Activated CD4-positive, alpha-beta T cell treated with anti-CD3 and anti-CD28 coated beads for 36 hours (primary cell): Measurements from ENCODE around the gene KAZN. TPM values are rescaled to one million over a fixed set of nuclear protein-coding genes. Genes with fewer than 3 reads are reported as not detected.

Experiments used
- ATAC-seq: fragments of 200-7000 bp; cut with Tn5 transposase; one replicate; pipeline ENCODE4 v1.10.0; 2021; ENCODE audit warnings: mild to moderate bottlenecking, moderate library complexity
- CTCF ChIA-PET: fragments of 350-600 bp; sonication (Branson Sonifier 250); formaldehyde crosslinking; loops from one replicate; lab custom pipeline; 2021; ENCODE audit warnings: antibody characterized with exemption; lab: Charles Lee
- POLR2A ChIA-PET: fragments of 350-600 bp; sonication (Branson Sonifier 250); formaldehyde crosslinking; loops from one replicate; lab custom pipeline; 2021; ENCODE audit warnings: antibody characterized with exemption, inconsistent platforms; lab: Charles Lee
- DNase-seq: peaks from one replicate; pipeline ENCODE4 v3.0.0-alpha.2; 2020
- H3K27ac Mint-ChIP-seq: one replicate; pipeline ENCODE4 v1.8.0; 2021; ENCODE audit warnings: mixed read lengths
- H3K27me3 Mint-ChIP-seq: one replicate; pipeline ENCODE4 v1.8.0; 2021; ENCODE audit warnings: mixed read lengths
- H3K36me3 Mint-ChIP-seq: one replicate; pipeline ENCODE4 v1.8.0; 2021; ENCODE audit warnings: low read depth, mixed read lengths
- H3K4me1 Mint-ChIP-seq: one replicate; pipeline ENCODE4 v1.8.0; 2021; ENCODE audit warnings: mixed read lengths
- H3K4me3 Mint-ChIP-seq: one replicate; pipeline ENCODE4 v1.8.0; 2021; ENCODE audit warnings: mild to moderate bottlenecking, moderate library complexity, mixed read lengths
- H3K9me3 Mint-ChIP-seq: one replicate; pipeline ENCODE4 v1.8.0; 2021; ENCODE audit warnings: low read depth, mixed read lengths
- intact Hi-C, 2 experiments: fragments of 100-400 bp; cut with DNase I in 1 of 2; cut with micrococcal nuclease in 1 of 2; formaldehyde crosslinking; loops; one replicate each; pipeline versions ENCODE4 v1.14.2 to v1.15.1; 2022 to 2024; cut with DNase I, micrococcal nuclease
- total RNA-seq, 2 experiments: library from RNA; stranded (reverse); gene quantifications; one replicate each; pipeline ENCODE4 v1.2.3, GENCODE V29; 2021

Gene KAZN
- total RNA-seq, 2 experiments from 2014 or later, result 0.89 to 0.90 TPM

GRCh38 chr1:15103211-15103610 is 504.7 kb downstream of the KAZN start:
- no peak for ATAC-seq
- intact Hi-C loops, result loop anchor here in 1 of 2 experiments (5.0 kb wide), 1 partner anchor 181 kb away; no protein-coding TSS in a partner anchor

GRCh38 chr1:15103906-15104305 is 505.4 kb downstream of the KAZN start:
- intact Hi-C loops, result loop anchor here in 1 of 2 experiments (5.0 kb wide), 1 partner anchor 182 kb away; no protein-coding TSS in a partner anchor
- POLR2A ChIA-PET, result no interaction called here
- H3K27me3 Mint-ChIP-seq, result peaks cover 25% of the 10 kb centered on the region
- H3K27ac Mint-ChIP-seq, result no peak overlapping the region
- CTCF ChIA-PET, result no interaction called here
- ATAC-seq (no peak), DNase-seq (no peak)
- peaks cover 9% of the 10 kb centered on the region for H3K4me1 Mint-ChIP-seq
- no peaks in the 10 kb centered on the region for H3K36me3 Mint-ChIP-seq
- H3K4me3 Mint-ChIP-seq, result no peak overlapping the region
- H3K9me3 Mint-ChIP-seq, result peaks cover 2% of the 10 kb centered on the region

More at GRCh38 chr1:15103211-15103610, 504.7 kb downstream of the KAZN start:
- Mint-ChIP-seq H3K4me3 (no peak overlapping the region), H3K4me1 (peaks cover 9% of the 10 kb centered on the region), H3K27me3 (peaks cover 25% of the 10 kb centered on the region), H3K27ac (no peak overlapping the region), H3K9me3 (peaks cover 2% of the 10 kb centered on the region), H3K36me3 (no peaks in the 10 kb centered on the region)
- no peak for DNase-seq
- ChIA-PET CTCF (interaction anchor here (0.6 kb wide), 1 partner anchor 144 kb away, joined by 3 read pairs; no protein-coding TSS in a partner anchor), POLR2A (no interaction called here)

- peaks cover 9% of the 10 kb centered on the region for H3K4me1 Mint-ChIP-seq
- no peak overlapping the region for H3K4me3 Mint-ChIP-seq
- ATAC-seq (no peak), DNase-seq (no peak)
- H3K36me3 Mint-ChIP-seq, result no peaks in the 10 kb centered on the region
- CTCF ChIA-PET, result interaction anchor here (0.6 to 0.8 kb wide), 2 partner anchors 11 to 74 kb away, joined by 3 to 4 read pairs; no protein-coding TSS in a partner anchor
- no peak overlapping the region for H3K27ac Mint-ChIP-seq
- H3K27me3 Mint-ChIP-seq, result peaks cover 20% of the 10 kb centered on the region
- peaks cover 2% of the 10 kb centered on the region for H3K9me3 Mint-ChIP-seq
- intact Hi-C loops, result loop anchor here in 1 of 2 experiments (5.0 kb wide), 1 partner anchor 182 kb away; no protein-coding TSS in a partner anchor
- POLR2A ChIA-PET, result no interaction called here
Observed at GRCh38 chr1:15104768-15105167, 506.3 kb downstream of the KAZN start.

GRCh38 chr1:15106608-15107007 is 508.1 kb downstream of the KAZN start:
- ChIA-PET CTCF (interaction anchor here (0.6 kb wide), 1 partner anchor 18 kb away, joined by 4 read pairs; no protein-coding TSS in a partner anchor), POLR2A (no interaction called here)
- DNase-seq (no peak), ATAC-seq (no peak)
- Mint-ChIP-seq H3K27me3 (peaks cover 4% of the 10 kb centered on the region), H3K36me3 (no peaks in the 10 kb centered on the region), H3K9me3 (peaks cover 2% of the 10 kb centered on the region), H3K4me3 (no peak overlapping the region), H3K4me1 (no peaks in the 10 kb centered on the region), H3K27ac (no peak overlapping the region)
- intact Hi-C loops, result no loop called here

- no peak overlapping the region for H3K27ac Mint-ChIP-seq
- no peak for ATAC-seq
- peaks cover 3% of the 10 kb centered on the region for H3K4me1 Mint-ChIP-seq
- H3K9me3 Mint-ChIP-seq, result peaks cover 2% of the 10 kb centered on the region
- no peak for DNase-seq
- intact Hi-C loops, result no loop called here
- H3K27me3 Mint-ChIP-seq, result no peaks in the 10 kb centered on the region
- POLR2A ChIA-PET, result no interaction called here
- no peaks in the 10 kb centered on the region for H3K36me3 Mint-ChIP-seq
- CTCF ChIA-PET, result no interaction called here
- H3K4me3 Mint-ChIP-seq, result no peak overlapping the region
Observed at GRCh38 chr1:15107058-15107687, 508.7 kb downstream of the KAZN start.

GRCh38 chr1:15107911-15108310 is 509.4 kb downstream of the KAZN start:
- POLR2A ChIA-PET, result no interaction called here
- intact Hi-C loops, result no loop called here
- CTCF ChIA-PET, result interaction anchor here (0.6 to 0.8 kb wide), 2 partner anchors 19 to 166 kb away, joined by 3 to 4 read pairs; no protein-coding TSS in a partner anchor
- ATAC-seq (no peak), DNase-seq (no peak)
- Mint-ChIP-seq H3K36me3 (no peaks in the 10 kb centered on the region), H3K27ac (no peak overlapping the region), H3K4me1 (peaks cover 6% of the 10 kb centered on the region), H3K27me3 (peaks cover 2% of the 10 kb centered on the region), H3K9me3 (peaks cover 2% of the 10 kb centered on the region), H3K4me3 (no peak overlapping the region)

- Mint-ChIP-seq H3K9me3 (no peaks in the 10 kb centered on the region), H3K36me3 (no peaks in the 10 kb centered on the region), H3K4me1 (peaks cover 6% of the 10 kb centered on the region), H3K4me3 (no peak overlapping the region), H3K27ac (no peak overlapping the region), H3K27me3 (peaks cover 2% of the 10 kb centered on the region)
- DNase-seq (no peak), ATAC-seq (no peak)
- ChIA-PET CTCF (interaction anchor here (0.6 to 1.4 kb wide), 2 partner anchors 12 to 478 kb away, joined by 3 read pairs; no protein-coding TSS in a partner anchor), POLR2A (no interaction called here)
- intact Hi-C loops, result no loop called here
Observed at GRCh38 chr1:15110128-15110866, 511.8 kb downstream of the KAZN start.

- Mint-ChIP-seq H3K27ac (no peak overlapping the region), H3K9me3 (no peaks in the 10 kb centered on the region), H3K27me3 (peaks cover 2% of the 10 kb centered on the region), H3K4me3 (no peak overlapping the region), H3K4me1 (peaks cover 6% of the 10 kb centered on the region), H3K36me3 (no peaks in the 10 kb centered on the region)
- POLR2A ChIA-PET, result no interaction called here
- intact Hi-C loops, result no loop called here
- CTCF ChIA-PET, result interaction anchor here (0.6 to 1.4 kb wide), 2 partner anchors 13 to 477 kb away, joined by 3 read pairs; no protein-coding TSS in a partner anchor
- DNase-seq (no peak), ATAC-seq (no peak)
Observed at GRCh38 chr1:15110867-15111230, 512.4 kb downstream of the KAZN start.

- H3K27ac Mint-ChIP-seq, result no peak overlapping the region
- peaks cover 6% of the 10 kb centered on the region for H3K4me1 Mint-ChIP-seq
- POLR2A ChIA-PET, result no interaction called here
- no peak for DNase-seq
- H3K4me3 Mint-ChIP-seq, result no peak overlapping the region
- CTCF ChIA-PET, result interaction anchor here (0.8 to 1.7 kb wide), 2 partner anchors 13 to 31 kb away, joined by 3 read pairs; no protein-coding TSS in a partner anchor
- H3K27me3 Mint-ChIP-seq, result peaks cover 2% of the 10 kb centered on the region
- no peaks in the 10 kb centered on the region for H3K36me3 Mint-ChIP-seq
- no peak for ATAC-seq
- H3K9me3 Mint-ChIP-seq, result no peaks in the 10 kb centered on the region
- intact Hi-C loops, result no loop called here
Observed at GRCh38 chr1:15113146-15113545, 514.7 kb downstream of the KAZN start.

GRCh38 chr1:15114884-15115283 is 516.4 kb downstream of the KAZN start:
- no peaks in the 10 kb centered on the region for H3K36me3 Mint-ChIP-seq
- ChIA-PET POLR2A (no interaction called here), CTCF (interaction anchor here (1.7 kb wide), 1 partner anchor 15 kb away, joined by 3 read pairs; no protein-coding TSS in a partner anchor)
- intact Hi-C loops, result no loop called here
- no peaks in the 10 kb centered on the region for H3K9me3 Mint-ChIP-seq
- peaks cover 6% of the 10 kb centered on the region for H3K4me1 Mint-ChIP-seq
- no peak overlapping the region for H3K4me3 Mint-ChIP-seq
- peaks cover 2% of the 10 kb centered on the region for H3K27me3 Mint-ChIP-seq
- DNase-seq (no peak), ATAC-seq (no peak)
- no peak overlapping the region for H3K27ac Mint-ChIP-seq

GRCh38 chr1:15115542-15116330 is 517.3 kb downstream of the KAZN start:
- ChIA-PET CTCF (no interaction called here), POLR2A (no interaction called here)
- Mint-ChIP-seq H3K27ac (no peak overlapping the region), H3K9me3 (no peaks in the 10 kb centered on the region), H3K36me3 (no peaks in the 10 kb centered on the region), H3K4me1 (peaks cover 6% of the 10 kb centered on the region), H3K4me3 (no peak overlapping the region), H3K27me3 (peaks cover 2% of the 10 kb centered on the region)
- ATAC-seq (no peak), DNase-seq (no peak)
- intact Hi-C loops, result no loop called here
